Measurements from ENCODE around the gene ACOT13. TPM values are rescaled to one million over a fixed set of nuclear protein-coding genes. Genes with fewer than 3 reads are reported as not detected.

ACOT13 gene
- total and polyA plus RNA-seq, 2 of the 4 experiments (the other 2 are of a cell fraction) = 3.6 to 25.7 TPM

GRCh38 chr6:24642061-24642460 is 24.8 kb upstream of the ACOT13 start:
- in situ Hi-C loops (cut with MboI; ENCODE audit: low sequenced_read_pairs) (no loop called here), dilution Hi-C loops (cut with HindIII; ENCODE audit: low sequenced_read_pairs, unreplicated experiment) (no loop called here), intact Hi-C loops (cut with micrococcal nuclease) (no loop called here)
- ATAC-seq (ENCODE audit: low read depth) (no peak), DNase-seq (no peak)
- TF ChIP-seq CEBPB (IDR thresholded peaks at IDR 0.05; ENCODE audit: low read depth, low read length) (no peak), POLR2A (IDR thresholded peaks at IDR 0.05; ENCODE audit: low read depth, low read length) (no peak), CTCF (conservative IDR thresholded peaks at IDR 0.05; ENCODE audit: low read depth, low read length) (no peak), MXI1 (IDR thresholded peaks at IDR 0.05; ENCODE audit: borderline replicate concordance, low read depth, low read length) (no peak), RCOR1 (IDR thresholded peaks at IDR 0.05; ENCODE audit: insufficient replicate concordance, low read length) (no peak), RFX5 (IDR thresholded peaks at IDR 0.05; ENCODE audit: low read depth, low read length) (no peak), MAZ (IDR thresholded peaks at IDR 0.05; ENCODE audit: borderline replicate concordance, low read depth, low read length) (no peak), USF2 (IDR thresholded peaks at IDR 0.05; ENCODE audit: low read depth, low read length) (no peak), MAFK (IDR thresholded peaks at IDR 0.05; ENCODE audit: low read depth, low read length) (no peak), CHD1 (IDR thresholded peaks at IDR 0.05; ENCODE audit: low read depth, low read length) (no peak), NFE2L2 (IDR thresholded peaks at IDR 0.05; ENCODE audit: low read depth, low read length) (no peak), ELK1 (IDR thresholded peaks at IDR 0.05; ENCODE audit: borderline replicate concordance, low read depth, low read length) (no peak), RAD21 (IDR thresholded peaks at IDR 0.05; ENCODE audit: low read length) (no peak), SMC3 (IDR thresholded peaks at IDR 0.05; ENCODE audit: low read depth, low read length) (no peak), BHLHE40 (IDR thresholded peaks at IDR 0.05; ENCODE audit: low read depth, low read length) (no peak), FOS (IDR thresholded peaks at IDR 0.05; ENCODE audit: low read depth, low read length) (no peak)
- Histone ChIP-seq H2BK15ac (ENCODE audit: low read depth, low read length) (no peak overlapping the region), H3K9ac (ENCODE audit: low read depth, low read length) (no peak overlapping the region), H3K36me3 (ENCODE audit: control insufficient read depth, insufficient read depth, low read length) (no peaks in the 10 kb centered on the region), H4K91ac (ENCODE audit: insufficient read depth, low read depth, low read length) (no peak overlapping the region), H2AK9ac (replicated peaks; ENCODE audit: low read depth, low read length, poor library complexity) (no peak overlapping the region), H3K4me2 (ENCODE audit: low read depth, low read length) (no peak overlapping the region), H3K79me1 (ENCODE audit: low read depth in 1 of 2, low read length in 2 of 2) (no peaks in the 10 kb centered on the region), H2BK20ac (ENCODE audit: low read depth, low read length) (no peak overlapping the region), H2BK5ac (ENCODE audit: low read depth, low read length, poor library complexity, severe bottlenecking) (no peak overlapping the region), H3K4ac (ENCODE audit: low read depth, low read length) (no peak overlapping the region), H4K20me1 (ENCODE audit: insufficient read depth, low read length) (no peaks in the 10 kb centered on the region), H3K56ac (ENCODE audit: extremely low read depth, insufficient read depth, low read length) (no peak overlapping the region), H2AFZ (replicated peaks; ENCODE audit: low read length, poor library complexity) (no peak overlapping the region), H2BK120ac (ENCODE audit: low read depth, low read length) (no peak overlapping the region), H3K27ac (ENCODE audit: insufficient read depth, low read length) (no peak overlapping the region), H3K27me3 (ENCODE audit: control insufficient read depth, insufficient read depth, low read length) (peaks cover 11% of the 10 kb centered on the region), H3K14ac (replicated peaks; ENCODE audit: low read depth, low read length) (no peak overlapping the region), H3K23ac (ENCODE audit: low read depth, low read length) (no peak overlapping the region), H4K8ac (ENCODE audit: low read depth in 2 of 2, low read length in 2 of 2) (no peak overlapping the region), H2AK5ac (ENCODE audit: low read depth, low read length) (no peak overlapping the region), H4K5ac (ENCODE audit: low read depth, low read length) (no peak overlapping the region), H3K18ac (ENCODE audit: low read depth, low read length) (no peak overlapping the region), H3K4me3 (ENCODE audit: insufficient read depth, low read depth, low read length) (no peak overlapping the region), H3K4me1 (ENCODE audit: control insufficient read depth, insufficient read depth, low read length) (no peaks in the 10 kb centered on the region), H3K9me3 (ENCODE audit: control insufficient read depth, insufficient read depth, low read length) (no peaks in the 10 kb centered on the region), H3K9me1 (ENCODE audit: insufficient read depth, low read length) (no peaks in the 10 kb centered on the region)
- ChIA-PET POLR2A (ENCODE audit: unreplicated experiment) (no interaction called here), CTCF (no interaction called here)
- BruUV-seq (replicated peaks) = no TSS peak
